KG1 (cell line): ENCODE measurements around the gene TNFAIP8L1.

Experiments
- DNase-seq: peaks from one replicate; lab custom pipeline; 2025; lab: John Stamatoyannopoulos, UW

The TNFAIP8L1 gene

DNA sequence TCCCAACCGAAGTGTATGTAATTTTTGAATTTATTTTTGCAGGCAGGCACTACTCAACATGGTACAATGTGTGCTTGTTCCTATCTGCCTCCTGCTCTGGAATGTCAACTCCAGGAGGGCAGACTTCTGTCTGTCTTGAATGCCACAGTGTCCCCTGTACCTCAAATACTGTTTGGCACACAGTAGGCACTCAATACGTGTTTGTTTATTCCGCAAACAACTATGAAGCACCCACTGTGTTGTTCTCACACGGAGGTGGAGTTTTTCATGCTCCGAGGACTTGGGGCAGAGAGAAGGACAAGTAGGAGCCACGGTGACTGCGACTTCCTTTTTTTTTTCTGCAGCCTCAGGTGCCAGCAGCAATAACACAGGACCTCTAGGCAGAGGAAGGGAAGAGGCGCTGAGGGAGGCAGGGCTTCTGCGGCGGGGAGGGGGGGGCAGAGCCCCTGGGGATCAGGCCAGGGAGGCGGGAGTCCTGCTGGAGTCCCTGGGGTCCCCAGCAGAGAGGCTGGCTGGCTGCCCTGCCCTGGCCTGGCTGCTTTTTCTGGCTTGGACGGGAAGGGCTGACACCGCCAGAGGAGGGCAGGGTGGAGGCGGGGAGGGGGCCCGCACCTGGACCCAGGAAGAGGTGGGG is 29.3 kb upstream of the TNFAIP8L1 start:
- peak; percentile 56 for DNase-seq

DNA sequence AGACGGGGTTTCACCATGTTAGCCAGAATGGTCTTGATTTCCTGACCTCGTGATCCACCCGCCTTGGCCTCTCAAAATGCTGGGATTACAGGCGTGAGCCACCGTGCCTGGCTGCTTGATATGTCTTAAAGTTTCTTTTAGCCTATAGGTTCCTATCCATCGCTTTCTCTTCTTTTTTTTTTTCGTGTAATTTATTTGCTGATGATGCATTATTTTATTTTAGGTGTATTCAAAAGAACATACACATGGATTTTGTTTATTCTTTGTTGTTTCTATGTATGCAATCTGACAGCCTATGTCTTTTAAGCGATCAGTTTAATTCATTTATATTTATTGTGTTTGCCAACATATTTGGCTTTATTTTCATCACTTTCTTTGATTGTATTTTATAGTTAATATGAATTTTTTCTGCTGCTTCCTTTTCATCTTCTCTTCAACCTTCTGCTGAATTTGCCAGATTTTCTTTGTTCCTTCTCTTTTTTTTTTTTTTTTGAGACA is 26.0 kb upstream of the TNFAIP8L1 start:
- DNase-seq: no peak

DNA sequence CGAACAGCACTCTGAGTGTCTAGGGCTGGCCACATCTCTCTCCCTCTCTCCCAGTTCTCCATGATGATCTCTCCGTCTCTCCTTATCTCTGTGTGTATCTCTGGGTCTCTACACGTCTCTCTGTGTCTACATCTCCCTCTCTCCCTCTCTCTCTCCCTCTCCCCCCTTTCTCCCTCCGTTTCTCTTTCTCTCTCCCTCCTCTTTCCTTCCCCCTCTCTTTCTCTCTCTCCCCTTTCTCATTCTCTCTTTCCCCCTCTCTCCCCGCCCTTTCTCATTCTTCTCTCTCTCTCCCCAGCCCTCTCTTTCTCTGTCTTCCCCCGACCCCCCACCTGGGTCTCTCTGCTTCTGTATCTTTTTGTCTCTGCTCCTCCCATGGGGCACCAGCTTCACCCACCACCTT is 21.3 kb upstream of the TNFAIP8L1 start:
- no peak for DNase-seq

DNA sequence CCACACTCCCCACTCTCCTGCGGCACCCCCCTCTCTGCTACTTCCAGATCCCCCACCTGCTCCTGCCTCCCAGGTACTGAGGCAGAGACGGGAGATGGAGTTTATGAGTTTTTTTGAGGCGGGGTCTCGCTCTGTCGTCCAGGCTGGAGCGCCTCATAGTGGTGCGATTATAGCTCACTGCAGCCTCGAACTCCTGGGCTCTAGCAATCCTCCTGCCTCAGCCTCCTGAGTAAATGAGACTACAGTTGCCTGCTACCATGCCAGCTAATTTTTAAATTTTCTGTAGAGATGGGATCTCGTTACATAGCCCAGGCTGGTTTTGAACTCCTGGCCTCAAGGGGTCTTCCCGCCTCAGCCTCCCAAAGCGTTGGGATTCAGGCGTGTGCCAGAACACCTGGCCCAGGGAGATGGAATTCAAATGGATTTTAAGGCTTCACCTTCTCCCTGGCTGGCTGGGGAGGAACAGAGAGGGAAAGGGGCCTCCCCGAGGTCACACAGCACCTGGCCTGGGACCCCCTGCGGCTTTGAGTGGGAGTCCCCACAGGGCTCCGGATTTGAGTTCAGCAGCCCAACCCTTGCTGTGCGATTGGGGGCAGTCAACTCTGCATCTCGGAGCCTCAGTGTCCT is 19.5 kb upstream of the TNFAIP8L1 start:
- DNase-seq: no peak

DNA sequence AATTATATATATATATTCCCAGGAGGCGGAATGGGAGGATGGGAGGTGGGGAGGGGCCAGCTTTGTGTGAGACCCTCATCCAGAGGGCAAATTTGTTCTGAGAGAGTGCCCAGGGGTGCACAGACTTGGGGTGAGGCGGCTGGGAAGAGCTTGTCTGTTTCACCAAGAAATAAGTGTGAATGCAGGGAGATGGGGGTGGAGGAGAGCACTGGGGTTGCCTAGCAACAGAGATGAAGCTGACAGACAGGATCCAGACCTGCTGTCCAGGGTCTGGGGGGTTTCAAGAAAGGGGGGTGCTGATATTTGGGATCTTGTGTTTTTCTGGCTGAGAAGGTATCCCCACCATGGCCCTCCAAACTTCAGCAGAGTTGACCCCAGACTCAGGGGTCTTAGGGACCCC is 18.6 kb upstream of the TNFAIP8L1 start:
- DNase-seq: no peak

DNA sequence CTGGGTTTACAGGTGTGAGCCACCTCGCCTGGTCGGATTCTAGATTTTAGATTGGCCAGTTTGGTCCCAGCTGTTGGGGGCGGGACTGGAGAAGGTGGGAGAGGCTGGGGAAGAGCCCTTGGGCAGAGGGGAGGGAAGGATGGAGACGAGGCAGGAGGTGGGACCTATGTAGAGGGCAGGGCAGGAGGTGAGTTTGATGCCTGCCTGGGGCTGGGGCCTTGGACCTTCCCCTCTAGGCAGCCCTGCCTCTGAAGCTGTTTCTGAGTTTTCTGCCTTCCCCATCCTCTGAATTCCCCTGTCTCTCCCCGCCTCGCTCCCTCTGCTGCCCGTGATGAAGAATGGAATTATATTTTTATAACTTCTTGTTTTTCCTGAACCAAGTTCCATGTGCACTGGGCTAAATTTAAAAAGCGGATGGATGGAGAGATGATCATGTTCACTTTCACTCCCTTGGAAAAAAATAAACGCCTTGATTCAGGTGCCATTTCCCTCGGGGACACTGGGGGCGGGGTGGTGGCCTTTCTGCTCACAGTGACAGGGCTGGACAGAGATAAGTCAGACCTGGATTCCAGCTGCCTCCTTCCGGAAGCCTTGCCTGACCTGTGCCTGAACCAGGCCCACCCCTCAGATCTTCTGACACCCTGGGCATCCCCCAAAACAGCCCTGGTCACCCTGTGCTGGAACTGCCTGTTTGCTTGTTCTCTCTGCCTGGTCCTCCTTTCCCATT is 16.5 kb upstream of the TNFAIP8L1 start:
- no peak for DNase-seq

DNA sequence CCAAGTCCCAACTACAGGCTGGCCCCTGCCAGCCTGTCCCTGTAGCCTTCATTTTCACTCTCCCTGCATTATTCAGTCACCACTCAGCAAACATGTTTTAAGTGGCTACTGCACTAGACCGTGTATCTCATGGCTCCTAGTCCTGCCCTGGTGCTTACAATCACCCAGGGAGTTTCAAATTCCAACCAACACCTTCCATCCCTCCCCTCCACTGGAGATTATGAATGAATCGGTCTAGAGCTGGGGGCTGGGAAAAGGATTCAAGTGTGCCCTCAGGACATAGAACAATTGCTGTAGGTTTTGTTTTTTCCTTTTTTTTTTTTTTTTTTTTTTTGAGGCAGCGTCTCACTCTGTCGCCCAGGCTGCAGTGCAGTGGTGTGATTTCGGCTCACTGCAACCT is 15.0 kb upstream of the TNFAIP8L1 start:
- no peak for DNase-seq

DNA sequence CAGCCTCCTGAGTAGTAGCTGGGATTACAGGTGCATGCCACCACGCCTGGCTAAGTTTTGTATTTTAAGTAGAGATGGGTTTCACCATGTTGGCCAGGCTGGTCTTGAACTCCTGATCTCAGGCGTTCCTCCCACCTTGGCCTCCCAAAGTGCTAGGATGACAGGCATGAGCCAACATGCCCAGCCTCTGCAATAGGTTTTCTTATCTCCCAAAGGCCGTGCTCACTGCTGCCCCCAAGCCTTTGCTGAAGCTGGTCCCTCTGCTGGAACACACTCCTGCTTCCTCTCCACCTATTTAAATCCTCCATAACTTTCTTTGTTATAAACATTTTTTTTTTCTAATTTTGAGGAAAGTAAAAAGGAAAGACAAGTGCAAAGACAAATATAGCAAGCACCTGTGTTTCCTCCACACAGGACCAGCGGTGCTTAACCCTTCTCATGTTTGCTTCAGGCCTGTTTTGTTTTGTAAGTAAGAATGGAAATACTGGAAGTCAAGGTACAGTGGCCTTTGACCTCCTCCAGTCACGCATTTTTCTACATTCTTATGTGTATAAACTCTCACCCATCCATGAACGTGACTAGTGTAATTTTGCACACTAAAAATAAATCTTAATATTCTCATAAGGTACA is 14.5 kb upstream of the TNFAIP8L1 start:
- DNase-seq: no peak

DNA sequence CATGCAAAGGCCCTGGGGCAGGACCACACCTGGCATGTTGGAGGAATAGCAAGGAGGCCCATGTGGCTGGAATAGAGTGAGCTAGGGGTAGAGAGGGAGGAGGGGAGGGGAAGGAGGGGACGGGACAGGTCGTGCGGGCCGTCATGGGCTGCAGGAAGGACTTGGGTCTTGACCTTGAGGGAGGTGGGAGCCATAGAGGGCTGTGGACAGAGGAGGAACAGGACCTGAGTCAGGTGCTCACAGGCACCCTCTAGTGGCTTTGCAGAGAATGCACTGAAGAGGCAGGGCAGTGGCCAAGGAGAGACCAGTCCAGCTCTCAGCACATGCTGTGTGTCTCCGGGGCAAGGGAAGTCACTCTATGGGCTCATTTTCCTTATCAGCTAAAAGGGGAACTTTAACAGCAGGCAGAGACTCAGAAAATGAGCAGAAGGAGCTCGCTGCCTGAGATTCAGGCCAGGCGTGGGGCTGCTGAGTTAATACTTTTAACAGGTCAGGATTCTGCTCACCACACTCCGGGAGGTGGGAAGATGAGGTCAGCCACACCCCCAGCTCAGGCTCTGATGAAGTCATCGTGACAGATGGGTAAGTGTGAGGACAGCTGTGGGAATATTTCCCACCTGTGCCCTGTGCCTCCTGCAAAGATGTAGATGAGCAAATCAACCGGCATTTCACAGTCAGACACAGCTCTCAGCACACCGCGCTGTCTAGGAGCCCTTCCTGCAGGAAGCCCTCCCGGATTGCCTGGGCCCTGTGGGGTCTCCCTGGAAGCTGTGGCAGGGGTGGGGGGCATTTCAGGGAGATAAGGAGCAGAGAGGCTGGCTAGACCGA is 6.0 kb upstream of the TNFAIP8L1 start:
- DNase-seq: peak; percentile 47

DNA sequence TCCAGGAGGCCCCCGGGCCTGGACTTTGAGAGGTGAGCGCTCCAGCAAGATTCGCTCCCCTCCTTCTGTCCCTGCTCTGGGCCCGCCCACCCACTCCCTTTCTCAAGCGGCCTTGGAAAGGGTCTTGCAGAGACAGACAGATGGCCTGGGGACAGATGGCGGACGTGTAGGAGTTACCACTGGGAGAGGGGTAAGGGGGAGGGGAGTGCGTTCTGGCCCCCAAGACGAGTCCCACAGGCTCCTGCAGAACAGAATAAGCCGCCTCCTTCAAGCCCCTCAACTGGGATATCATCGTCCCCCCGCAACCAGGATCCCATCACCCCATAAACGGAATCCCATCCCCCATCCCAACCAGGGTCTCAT is 3.6 kb upstream of the TNFAIP8L1 start:
- no peak for DNase-seq

DNA sequence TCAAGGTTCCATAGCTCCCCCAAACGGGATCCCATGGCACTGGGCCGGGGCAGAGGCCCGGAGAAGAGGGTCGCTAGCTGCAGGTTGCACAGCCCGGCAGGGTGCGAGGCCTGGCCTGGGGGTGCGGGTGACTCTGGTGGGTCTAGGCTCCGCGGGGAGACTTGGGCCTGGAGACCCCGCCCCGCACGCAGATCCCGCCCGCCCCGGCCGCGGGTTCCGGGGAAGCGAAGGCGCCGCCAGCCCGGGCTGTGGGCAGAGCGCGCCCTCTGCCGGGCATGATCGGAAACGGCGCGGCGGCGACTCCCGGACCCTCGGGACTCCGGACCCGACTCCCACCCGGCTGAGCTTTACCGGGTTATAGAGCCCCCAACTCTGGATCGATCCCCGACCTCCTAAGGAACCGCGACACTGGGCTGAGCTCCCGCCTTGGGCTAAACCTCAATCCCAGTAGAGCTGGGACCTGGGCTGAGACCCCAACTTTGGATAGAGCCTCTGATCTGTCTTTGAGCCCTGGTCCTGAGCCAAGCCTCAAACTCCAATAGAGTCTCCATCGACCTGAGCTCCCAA is 3.1 kb upstream of the TNFAIP8L1 start:
- peak; percentile 34 for DNase-seq

DNA sequence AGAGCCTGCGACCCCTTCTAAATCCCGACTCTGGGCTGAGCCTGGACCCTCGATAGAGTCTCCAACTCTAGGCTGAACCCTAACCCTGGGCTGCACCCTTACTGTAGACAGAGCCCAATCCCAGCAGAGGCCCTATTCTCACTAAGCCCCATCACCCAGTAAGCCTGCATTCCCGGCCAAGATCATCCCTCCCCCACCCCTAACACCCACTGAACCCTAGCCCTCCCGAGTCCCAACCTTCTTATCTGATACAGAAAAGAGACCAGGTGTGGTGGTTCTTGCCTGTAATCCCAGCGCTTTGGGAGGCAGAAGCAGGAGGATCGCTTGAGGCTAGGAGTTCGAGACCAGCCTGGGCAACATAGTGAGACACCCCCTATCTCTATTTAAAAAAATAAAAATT is 2.6 kb upstream of the TNFAIP8L1 start:
- no peak for DNase-seq

DNA sequence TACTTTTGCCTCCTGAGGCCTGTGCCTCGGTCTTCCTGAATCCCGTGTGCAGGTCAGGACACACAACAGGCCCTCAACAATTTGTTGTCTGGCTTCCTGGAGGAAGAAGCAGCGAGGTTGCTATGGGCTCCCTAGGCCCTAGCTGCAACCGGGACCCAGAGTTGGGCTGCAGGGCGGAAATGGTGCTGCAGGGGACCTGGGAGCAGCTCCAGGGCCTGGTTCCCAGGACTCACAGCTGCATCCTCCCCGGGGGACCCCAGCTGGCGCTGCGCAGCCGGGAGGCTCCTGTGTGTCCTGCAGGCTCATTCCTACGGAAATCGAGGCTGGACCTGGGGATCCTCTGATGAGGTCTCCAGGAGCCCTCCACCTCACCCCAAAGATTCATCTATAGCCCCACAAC is 999 bp upstream of the TNFAIP8L1 start:
- DNase-seq: no peak

DNA sequence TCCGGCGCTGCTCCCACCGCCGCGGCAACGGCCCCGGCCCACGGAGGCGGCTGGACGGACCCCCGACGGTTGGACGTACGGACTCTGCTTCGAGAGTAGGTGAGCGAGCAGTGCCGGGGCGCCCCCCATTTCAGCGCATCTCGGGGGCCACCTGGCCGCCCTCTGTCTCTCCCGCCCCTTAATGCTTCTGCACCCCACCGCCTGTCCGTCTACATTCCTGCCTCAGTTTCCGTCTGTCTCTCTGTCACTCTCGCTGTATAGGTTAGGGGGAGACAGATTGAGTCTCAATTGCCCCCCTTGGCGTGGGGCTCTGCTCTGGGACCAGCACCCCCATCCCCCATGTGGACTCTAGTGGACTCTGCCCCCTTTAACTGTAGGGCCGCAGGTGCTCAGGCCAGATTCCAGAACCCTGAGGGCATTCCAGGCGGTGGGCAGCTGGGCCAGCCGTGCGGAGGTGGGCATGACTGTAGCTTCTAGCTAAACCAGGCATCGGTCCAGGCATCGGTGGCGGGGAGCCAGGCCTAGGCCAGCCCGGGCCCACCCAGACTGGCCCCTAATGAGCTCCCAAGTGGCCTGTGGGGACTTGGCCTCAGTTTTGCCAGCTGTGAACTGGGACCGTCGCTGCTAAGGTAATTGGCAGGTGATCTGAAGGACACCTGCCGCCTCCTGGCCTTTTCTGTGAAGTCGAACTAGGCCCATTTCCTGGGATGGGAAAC is 373 bp downstream of the TNFAIP8L1 start:
- DNase-seq: no peak

DNA sequence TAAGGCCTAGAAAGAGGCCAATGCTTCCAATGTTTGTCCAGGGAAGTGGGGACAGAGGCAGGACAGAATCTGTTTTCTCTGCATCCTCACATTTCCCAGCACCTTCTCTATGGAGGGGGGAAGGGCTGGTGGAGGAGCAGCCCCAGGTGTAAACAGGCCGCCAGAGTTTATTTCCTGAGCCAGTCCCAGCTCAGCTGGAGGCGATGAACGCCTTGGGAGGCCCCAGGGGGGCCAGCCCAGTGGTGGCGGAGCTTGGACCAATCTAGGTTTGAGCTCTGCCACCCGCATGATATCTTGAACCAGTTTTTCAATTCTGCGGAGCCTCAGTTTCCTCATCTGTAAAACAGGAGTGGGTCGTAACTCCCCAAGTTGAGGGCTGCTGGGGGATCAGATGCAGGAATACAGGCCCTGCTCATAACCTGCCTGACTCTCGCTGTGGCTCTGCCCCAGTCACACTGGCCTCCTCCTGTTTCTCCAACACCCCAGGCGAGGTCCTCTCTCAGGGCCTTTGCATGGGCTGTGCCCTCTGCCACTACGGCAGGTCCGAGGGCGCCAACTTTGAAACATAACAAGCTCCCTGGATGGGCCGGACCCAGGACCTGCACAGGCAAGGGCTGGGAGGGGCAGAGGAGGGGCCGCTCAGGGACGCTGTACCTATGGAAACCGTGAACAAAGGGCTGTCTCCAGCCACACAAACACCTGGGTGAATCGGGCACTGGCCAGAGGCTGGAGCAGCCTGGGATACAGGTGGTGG is 1.1 kb downstream of the TNFAIP8L1 start:
- no peak for DNase-seq

DNA sequence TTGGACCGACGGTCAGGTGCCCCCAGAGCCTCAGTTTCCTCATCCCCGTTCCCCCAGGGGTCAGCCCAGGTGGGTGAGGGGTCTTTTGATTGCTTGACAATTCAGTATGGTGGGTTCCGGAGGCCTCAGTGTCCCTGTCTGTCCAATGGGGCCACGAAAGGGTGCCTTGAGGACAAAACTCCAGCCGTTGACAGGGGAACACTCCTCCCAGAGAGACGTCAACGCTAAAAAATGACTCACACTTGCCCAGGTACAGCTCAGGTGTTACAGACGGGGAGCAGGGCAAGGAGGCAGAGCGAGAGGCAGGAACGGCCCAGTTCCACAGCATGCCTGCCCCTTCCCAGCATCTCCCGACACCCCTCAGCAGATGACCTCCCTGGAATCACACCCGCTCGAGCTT is 1.8 kb downstream of the TNFAIP8L1 start:
- DNase-seq: no peak

DNA sequence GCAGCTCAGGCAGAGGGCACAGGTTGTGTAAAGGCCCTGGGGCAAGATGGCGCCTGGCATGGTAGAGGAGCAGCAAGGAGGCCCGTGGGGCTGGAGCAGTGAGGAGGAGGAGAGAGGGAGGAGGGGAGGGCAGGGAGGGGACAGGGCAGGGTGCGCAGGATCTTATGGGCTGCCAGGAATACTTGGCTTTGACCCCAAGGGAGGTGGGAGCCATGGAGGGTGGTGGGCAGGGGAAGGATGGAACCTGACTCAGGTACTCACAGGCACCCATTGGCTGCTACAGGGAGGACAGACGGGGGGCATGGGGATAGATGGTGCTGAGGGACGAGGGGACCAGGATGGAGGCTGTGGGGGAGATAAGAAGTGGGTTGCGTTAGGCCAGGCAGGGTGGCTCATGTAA is 3.3 kb downstream of the TNFAIP8L1 start:
- no peak for DNase-seq

DNA sequence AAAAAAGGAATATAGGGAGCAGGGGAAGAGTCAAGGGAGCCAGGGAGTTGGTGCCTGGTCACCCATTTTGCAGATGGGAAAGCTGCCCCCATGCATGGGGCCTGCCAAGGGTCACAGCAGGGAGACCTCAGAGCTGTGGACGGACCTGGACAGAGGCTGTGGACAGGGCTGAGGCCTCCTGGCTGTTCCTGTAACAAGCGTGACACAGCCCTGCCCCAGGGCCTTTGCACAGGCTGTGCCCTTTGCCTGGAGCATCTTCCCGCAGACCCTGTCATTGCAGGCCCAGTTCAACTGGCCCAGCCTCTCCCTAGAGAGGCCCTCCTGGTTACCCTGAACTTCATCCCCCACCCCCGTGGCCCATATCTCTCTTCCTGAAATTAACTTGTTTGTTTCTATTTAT is 6.4 kb downstream of the TNFAIP8L1 start:
- no peak for DNase-seq

DNA sequence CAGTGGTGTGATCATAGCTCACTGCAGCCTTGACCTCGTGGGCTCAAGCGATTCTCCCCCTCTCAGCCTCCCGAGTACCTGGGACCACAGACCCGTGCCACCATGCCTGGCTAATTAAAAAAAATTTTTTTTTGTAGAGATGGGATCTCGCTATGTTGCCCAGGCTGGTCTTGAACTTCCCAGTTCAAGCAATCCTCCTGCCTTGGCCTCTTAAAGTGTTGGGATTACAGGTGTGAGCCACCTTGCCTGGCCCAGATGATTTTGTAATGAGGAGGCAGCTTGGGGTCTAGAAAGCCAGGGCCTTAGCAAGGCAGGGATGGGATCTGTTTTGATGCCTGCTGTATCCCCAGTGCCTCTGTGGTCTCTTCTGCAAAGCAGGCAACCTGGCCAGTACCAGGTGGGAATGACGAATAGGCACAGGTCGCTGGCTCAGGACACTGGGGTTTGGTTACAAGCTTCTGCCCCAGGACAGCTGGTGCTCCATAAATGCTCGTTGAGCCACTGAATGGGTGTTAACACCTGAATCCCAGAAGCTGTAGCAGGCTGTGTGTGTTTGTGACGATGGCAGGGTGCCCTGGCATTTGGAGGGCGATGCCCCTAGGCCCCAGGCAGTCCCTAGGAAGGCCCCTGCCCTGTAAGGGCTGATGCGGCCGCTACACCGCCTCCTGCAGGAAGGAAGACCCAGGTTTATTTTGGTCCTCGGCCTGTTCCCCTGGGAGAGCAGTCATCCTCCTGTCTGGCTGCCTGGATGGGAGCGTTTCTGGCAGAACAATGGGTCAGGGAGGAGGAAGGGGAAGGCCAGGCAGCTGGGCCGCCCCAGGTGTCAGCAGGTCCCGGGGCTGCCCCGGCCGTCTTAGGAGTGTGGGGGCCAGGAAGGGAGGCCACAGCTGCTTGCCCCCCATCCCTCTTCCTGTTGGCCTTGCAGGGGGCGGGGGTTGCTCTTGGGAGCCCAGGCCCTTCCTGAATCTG is 8.6 kb downstream of the TNFAIP8L1 start:
- DNase-seq: no peak
